Sigmoid colon (tissue), 7 donors: Measurements from ENCODE around the gene KRT20. TPM values are rescaled to one million over a fixed set of nuclear protein-coding genes. Genes with fewer than 3 reads are reported as not detected.

Experiments
- DNase-seq: peaks from one replicate; pipeline ENCODE4 v3.0.0-alpha.2; 2019
- H3K27ac ChIP-seq, 4 donors: fragments of 200-600 bp; sonication (generic); one replicate each; pipeline ENCODE4 v1.5.1; 2016 to 2019; ENCODE audit warnings: mild to moderate bottlenecking in 1 of 4
- H3K27me3 ChIP-seq, 3 donors: fragments of 200-600 bp; sonication (generic); one replicate each; pipeline ENCODE4 v1.5.1; 2019; ENCODE audit warnings: mild to moderate bottlenecking in 1 of 3
- H3K36me3 ChIP-seq, 4 donors: fragments of 200-600 bp; sonication (generic); one replicate each; pipeline ENCODE4 v1.5.1; 2016 to 2019
- H3K4me1 ChIP-seq, 4 donors: fragments of 200-600 bp; sonication (generic); one replicate each; pipeline ENCODE4 v1.5.1; 2017 to 2019
- H3K4me3 ChIP-seq, 4 donors: fragments of 200-600 bp; sonication (generic); one replicate each; pipeline ENCODE4 v1.5.1; 2017 to 2019; ENCODE audit warnings: mild to moderate bottlenecking in 2 of 4, moderate library complexity in 1 of 4
- H3K9me3 ChIP-seq, 4 donors: fragments of 200-600 bp in 3 of 4; sonication (generic) in 3 of 4; one replicate each; pipeline versions ENCODE4 v1.5.1 to v1.6.1; 2013 to 2019
- CTCF ChIP-seq, 4 experiments: fragments of 450-650 bp in 3 of 4; fragments of 200-600 bp in 1 of 4; IDR thresholded peaks; one replicate each; pipeline ENCODE4 v1.5.1; 2016 to 2019; ENCODE audit warnings: antibody characterized with exemption in 4 of 4, mild to moderate bottlenecking in 3 of 4, moderate library complexity in 2 of 4
- EP300 ChIP-seq, 4 donors: sonication (generic); formaldehyde crosslinking; IDR thresholded peaks; one replicate each; pipeline ENCODE4 v1.6.1; 2017; ENCODE audit warnings: antibody characterized with exemption in 4 of 4
- POLR2A ChIP-seq, 2 donors: fragments of 450-650 bp; IDR thresholded peaks; one replicate each; pipeline ENCODE4 v1.6.1; 2016; ENCODE audit warnings: antibody characterized with exemption in 2 of 2, mild to moderate bottlenecking in 2 of 2, moderate library complexity in 2 of 2
- POLR2AphosphoS5 ChIP-seq, 4 donors: sonication (generic); formaldehyde crosslinking; IDR thresholded peaks; one replicate each; pipeline ENCODE4 v1.6.1; 2017; ENCODE audit warnings: antibody characterized with exemption in 4 of 4
- WGBS, 2 donors: extraction: QIAGEN DNeasy Blood & Tissue Kit; methylation state at CpG; one replicate each; pipeline ENCODE4 v1.1.7; 2013; 5-methylcytosine and 5-hydroxymethylcytosine counted together
- intact Hi-C: fragments of 100-400 bp; cut with DNase I; formaldehyde crosslinking; loops from one replicate; pipeline ENCODE4 v1.15.1; 2023
- polyA plus RNA-seq, 3 donors: library from polyadenylated mRNA; stranded (reverse); fragments of 200-250 nt; gene quantifications; one replicate each; pipeline ENCODE4 v1.2.3, GENCODE V29; 2013
- total RNA-seq, 4 donors: library from RNA; depleted of rRNA; stranded (reverse); fragments of >200 nt; gene quantifications; one replicate each; pipeline ENCODE4 v1.1.0, GENCODE V29; 2016
- donor health status: healthy with polysubstance abuse.
- donor health status: Bipolar disorder and iron deficiency.
- donor health status: healthy.

Gene KRT20
- total and polyA plus RNA-seq, 7 donors = 1.4 to 2,181 (median 1,034) TPM; not detected in 2

- no peak for TF ChIP-seq CTCF (IDR thresholded peaks at IDR 0.05)
- no peak for TF ChIP-seq POLR2AphosphoS5 (IDR thresholded peaks at IDR 0.05)
- no peak for TF ChIP-seq POLR2A (IDR thresholded peaks at IDR 0.05)
- no peak for TF ChIP-seq EP300 (IDR thresholded peaks at IDR 0.05)
- no peak overlapping the region for H3K4me3 ChIP-seq
- DNase-seq = no peak
- no peaks in the 10 kb centered on the region for H3K4me1 ChIP-seq
- no peaks in the 10 kb centered on the region for H3K9me3 ChIP-seq
- no peaks in the 10 kb centered on the region for H3K36me3 ChIP-seq
- 18 to 57% methylated on average over 3 of the region's 3 CpGs for WGBS, 2 donors
- H3K27ac ChIP-seq = no peak overlapping the region
- intact Hi-C loops = no loop called here
- H3K27me3 ChIP-seq = peaks cover 0 to 21% (median 0%) of the 10 kb centered on the region in 3 donors
Measured at GRCh38 chr17:40886090-40886489, 1.0 kb upstream of the KRT20 start.

GRCh38 chr17:40883626-40884334 is 1.3 kb downstream of the KRT20 start:
- H3K9me3 ChIP-seq = no peaks in the 10 kb centered on the region
- H3K27ac ChIP-seq = no peak overlapping the region
- no peaks in the 10 kb centered on the region for H3K36me3 ChIP-seq
- no peaks in the 10 kb centered on the region for H3K4me1 ChIP-seq
- H3K4me3 ChIP-seq = no peak overlapping the region
- intact Hi-C loops = no loop called here
- no peak for TF ChIP-seq CTCF (IDR thresholded peaks at IDR 0.05)
- no peak for TF ChIP-seq POLR2AphosphoS5 (IDR thresholded peaks at IDR 0.05)
- no peak for TF ChIP-seq EP300 (IDR thresholded peaks at IDR 0.05)
- no peak for TF ChIP-seq POLR2A (IDR thresholded peaks at IDR 0.05)
- DNase-seq = no peak
- WGBS, 2 donors = 22 to 75% methylated on average over 7 of the region's 7 CpGs
- H3K27me3 ChIP-seq = peaks cover 0 to 17% (median 0%) of the 10 kb centered on the region in 3 donors

- Histone ChIP-seq H3K4me1 (no peaks in the 10 kb centered on the region), H3K9me3 (no peaks in the 10 kb centered on the region), H3K27me3 (peaks cover 0 to 11% (median 0%) of the 10 kb centered on the region in 3 donors), H3K4me3 (no peak overlapping the region), H3K27ac (no peak overlapping the region), H3K36me3 (no peaks in the 10 kb centered on the region)
- 66 to 91% methylated on average over 1 of the region's 1 CpG for WGBS, 2 donors
- DNase-seq = no peak
- no peak for TF ChIP-seq EP300 (IDR thresholded peaks at IDR 0.05)
- no peak for TF ChIP-seq POLR2AphosphoS5 (IDR thresholded peaks at IDR 0.05)
- TF ChIP-seq POLR2A (IDR thresholded peaks at IDR 0.05) = no peak
- TF ChIP-seq CTCF (IDR thresholded peaks at IDR 0.05) = no peak
- intact Hi-C loops = no loop called here
Measured at GRCh38 chr17:40883031-40883430, 2.0 kb downstream of the KRT20 start.

DNA sequence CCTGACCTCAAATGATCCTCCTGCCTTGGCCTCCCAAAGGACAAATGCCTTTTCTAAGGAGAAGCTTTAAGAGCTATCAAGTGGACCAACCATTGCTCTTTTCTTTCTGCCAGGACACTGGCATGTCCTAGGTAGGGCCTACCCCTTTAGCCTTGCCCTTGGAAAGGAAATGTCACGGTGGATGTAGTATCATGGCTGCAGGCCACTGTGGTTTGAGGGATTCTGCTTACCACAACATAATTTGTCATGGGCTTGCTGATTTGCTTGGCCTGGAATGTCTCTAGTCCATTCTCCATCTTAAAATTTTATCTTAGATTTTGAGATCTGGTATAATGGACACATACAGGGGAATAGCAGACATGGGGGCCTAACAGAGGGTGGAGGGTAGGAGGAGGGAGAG is 6.0 kb downstream of the KRT20 start:
- WGBS, 2 donors = 98 to 100% methylated on average over 1 of the region's 1 CpG

More for the DNA sequence above, 6.0 kb downstream of the KRT20 start:
- H3K36me3 ChIP-seq = no peaks in the 10 kb centered on the region
- H3K27me3 ChIP-seq = no peaks in the 10 kb centered on the region
- H3K4me1 ChIP-seq = no peaks in the 10 kb centered on the region
- intact Hi-C loops = no loop called here
- H3K9me3 ChIP-seq = no peaks in the 10 kb centered on the region
- no peak for DNase-seq
- TF ChIP-seq CTCF (IDR thresholded peaks at IDR 0.05) (no peak), POLR2A (IDR thresholded peaks at IDR 0.05) (no peak), POLR2AphosphoS5 (IDR thresholded peaks at IDR 0.05) (no peak), EP300 (IDR thresholded peaks at IDR 0.05) (no peak)
- H3K4me3 ChIP-seq = no peak overlapping the region
- H3K27ac ChIP-seq = no peak overlapping the region
